SK-N-SH treated with all-trans-retinoic acid at 6 μM for 48 hours (cell line): ENCODE results near the gene MYL6.

Experiments
- ARNTL ChIP-seq: fragments of 450-650 bp; formaldehyde crosslinking; IDR thresholded peaks from 2 replicates; pipeline ENCODE4 v1.5.0; 2020; ENCODE audit warnings: low read depth, mild to moderate bottlenecking, moderate library complexity, borderline replicate concordance
- ZNF8 ChIP-seq: fragments of 450-650 bp; formaldehyde crosslinking; IDR thresholded peaks from 2 replicates; pipeline ENCODE4 v1.5.0; 2020; ENCODE audit warnings: mild to moderate bottlenecking, moderate library complexity

- TF ChIP-seq ARNTL (CRISPR knock-in tag) (no peak), ZNF8 (CRISPR knock-in tag) (no peak)
Observed at GRCh38 chr12:56153678-56154065, 4.5 kb upstream of the MYL6 start.
